Trophoblast cell (in vitro differentiated cells and primary cell): Measurements from ENCODE around the gene MICU2.

ENCODE experiments used
- DNase-seq, 2 donors: peaks; one replicate each; pipeline ENCODE4 v3.0.0-alpha.2; 2016
- H2AFZ ChIP-seq: 2 replicates; pipeline ENCODE4 v1.6.1; 2013; ENCODE audit warnings: low read length, moderate library complexity, mild to moderate bottlenecking; ENCODE audit not compliant: insufficient read depth, poor library complexity
- H2AK5ac ChIP-seq: 2 replicates; pipeline ENCODE4 v1.6.1; 2013; ENCODE audit warnings: mild to moderate bottlenecking, low read length
- H2BK120ac ChIP-seq: 2 replicates; pipeline ENCODE4 v1.6.1; 2013; ENCODE audit warnings: low read length, mild to moderate bottlenecking, moderate library complexity; ENCODE audit not compliant: insufficient read depth, poor library complexity
- H2BK12ac ChIP-seq: 2 replicates; pipeline ENCODE4 v1.6.1; 2013; ENCODE audit warnings: mild to moderate bottlenecking, low read length, moderate library complexity
- H2BK5ac ChIP-seq: 2 replicates; pipeline ENCODE4 v1.6.1; 2013; ENCODE audit warnings: low read length, low read depth, moderate library complexity, mild to moderate bottlenecking; ENCODE audit not compliant: poor library complexity
- H3K14ac ChIP-seq: 2 replicates; pipeline ENCODE4 v1.6.1; 2013; ENCODE audit warnings: mild to moderate bottlenecking, low read length
- H3K18ac ChIP-seq: 2 replicates; pipeline ENCODE4 v1.6.1; 2013; ENCODE audit warnings: mild to moderate bottlenecking, low read length
- H3K23ac ChIP-seq: 2 replicates; pipeline ENCODE4 v1.6.1; 2013; ENCODE audit warnings: low read length
- H3K27ac ChIP-seq: 2 replicates; pipeline ENCODE4 v1.5.1; 2013; ENCODE audit warnings: low read depth, mild to moderate bottlenecking, inconsistent platforms, low read length, moderate library complexity
- H3K27me3 ChIP-seq: 2 replicates; pipeline ENCODE4 v1.6.1; 2013; ENCODE audit warnings: inconsistent platforms, mild to moderate bottlenecking, low read length, moderate library complexity; ENCODE audit not compliant: insufficient read depth
- H3K36me3 ChIP-seq, 2 experiments: 1 replicate in 1 of 2; 2 replicates in 1 of 2; pipeline ENCODE4 v1.6.1; 2013; ENCODE audit warnings: low read length in 2 of 2, mild to moderate bottlenecking in 2 of 2, moderate library complexity in 1 of 2; ENCODE audit not compliant: insufficient read depth in 2 of 2, control insufficient read depth in 1 of 2
- H3K4ac ChIP-seq: 2 replicates; pipeline ENCODE4 v1.6.1; 2013; ENCODE audit warnings: low read depth, mild to moderate bottlenecking, low read length, moderate library complexity
- H3K4me1 ChIP-seq, 2 experiments: 1 replicate in 1 of 2; 2 replicates in 1 of 2; pipeline ENCODE4 v1.6.1; 2013; ENCODE audit warnings: low read length in 2 of 2, mild to moderate bottlenecking in 2 of 2, moderate library complexity in 1 of 2; ENCODE audit not compliant: insufficient read depth in 2 of 2, control insufficient read depth in 1 of 2
- H3K4me2 ChIP-seq: 2 replicates; pipeline ENCODE4 v1.6.1; 2013; ENCODE audit warnings: inconsistent platforms, mild to moderate bottlenecking, low read length, moderate library complexity
- H3K4me3 ChIP-seq: 2 replicates; pipeline ENCODE4 v1.5.1; 2013; ENCODE audit warnings: mild to moderate bottlenecking, low read depth, low read length, inconsistent platforms
- H3K79me1 ChIP-seq: one replicate; pipeline ENCODE4 v1.6.1; 2013; ENCODE audit warnings: low read length
- H3K79me2 ChIP-seq: 2 replicates; pipeline ENCODE4 v1.6.1; 2013; ENCODE audit warnings: low read length, mild to moderate bottlenecking; ENCODE audit not compliant: control insufficient read depth, insufficient read depth, poor library complexity
- H3K9ac ChIP-seq: 2 replicates; pipeline ENCODE4 v1.6.1; 2013; ENCODE audit warnings: mild to moderate bottlenecking, low read length
- H3K9me3 ChIP-seq: 2 replicates; pipeline ENCODE4 v1.6.1; 2013; ENCODE audit warnings: low read depth, mild to moderate bottlenecking, control low read depth, inconsistent platforms, low read length; ENCODE audit not compliant: insufficient read depth
- H4K12ac ChIP-seq: 2 replicates; pipeline ENCODE4 v1.6.1; 2013; ENCODE audit warnings: low read depth, mild to moderate bottlenecking, low read length, moderate library complexity
- H4K8ac ChIP-seq: 2 replicates; pipeline ENCODE4 v1.6.1; 2013; ENCODE audit warnings: low read depth, mild to moderate bottlenecking, low read length, moderate library complexity
- H4K91ac ChIP-seq: one replicate; pipeline ENCODE4 v1.6.1; 2013; ENCODE audit warnings: low read depth, mild to moderate bottlenecking, low read length, moderate library complexity
- WGBS: extraction: QIAGEN DNeasy Blood & Tissue Kit; methylation state at CpG from one replicate; pipeline ENCODE4 v1.1.7; 2013; ENCODE audit warnings: missing lambda C conversion rate; ENCODE audit not compliant: insufficient read length, insufficient coverage; ENCODE audit errors: extremely low coverage; 5-methylcytosine and 5-hydroxymethylcytosine counted together

Gene MICU2

DNA sequence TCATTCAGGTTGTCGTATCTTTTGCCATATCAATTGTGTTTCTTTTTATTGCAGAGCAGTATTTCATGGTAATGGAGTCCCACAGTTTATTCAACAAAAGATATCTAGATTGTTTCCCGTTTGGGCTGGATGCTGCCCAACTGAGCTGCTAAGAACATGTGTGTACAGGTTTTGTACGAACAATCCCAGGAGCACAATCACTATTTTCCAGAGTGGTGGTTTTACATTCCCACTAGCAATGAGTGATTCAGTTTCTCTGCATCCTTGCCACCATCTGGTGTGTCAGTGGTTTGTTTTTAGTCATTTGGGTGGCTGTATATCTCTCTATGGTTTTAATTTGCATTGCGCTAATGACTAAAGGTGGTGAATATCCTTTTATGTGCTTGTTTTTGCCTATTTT is 92.1 kb downstream of the MICU2 start:
- Histone ChIP-seq H3K14ac (no peak overlapping the region), H2BK120ac (no peak overlapping the region), H3K9ac (no peak overlapping the region), H3K23ac (no peak overlapping the region), H3K18ac (no peak overlapping the region), H2AFZ (no peak overlapping the region), H3K27ac (no peak overlapping the region), H3K4me1 (no peaks in the 10 kb centered on the region), H3K36me3 (peaks cover 0 to 2% of the 10 kb centered on the region in 2 experiments), H3K79me2 (no peaks in the 10 kb centered on the region), H4K91ac (no peak overlapping the region), H2BK12ac (no peak overlapping the region), H3K4me2 (no peak overlapping the region), H3K9me3 (no peaks in the 10 kb centered on the region), H3K79me1 (no peaks in the 10 kb centered on the region), H2AK5ac (no peak overlapping the region), H2BK5ac (no peak overlapping the region), H3K4ac (no peak overlapping the region), H3K27me3 (no peaks in the 10 kb centered on the region), H3K4me3 (no peak overlapping the region), H4K12ac (no peak overlapping the region), H4K8ac (no peak overlapping the region)
- no peak for DNase-seq
- no CpG with 5 or more reads among the region's 4 CpGs for WGBS

DNA sequence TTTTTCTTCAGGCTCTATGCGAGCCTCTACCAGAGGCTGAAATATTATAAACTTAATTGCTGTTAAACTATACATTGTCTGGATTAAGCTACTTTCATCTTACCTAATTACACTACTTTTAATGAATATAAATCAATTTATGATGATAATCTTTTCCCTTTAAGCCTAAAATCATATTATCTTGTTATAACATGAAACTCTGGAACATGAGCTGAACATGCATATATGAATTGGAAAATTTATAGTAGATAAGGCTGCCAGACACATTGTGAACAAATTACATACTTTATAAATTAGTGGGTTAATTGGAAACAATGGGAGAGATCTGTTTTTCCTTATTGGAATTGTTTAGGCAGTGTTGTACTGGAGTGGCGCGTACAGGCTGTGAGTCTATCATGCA is 99.6 kb downstream of the MICU2 start:
- Histone ChIP-seq H3K27me3 (no peaks in the 10 kb centered on the region), H3K79me1 (no peaks in the 10 kb centered on the region), H3K4me3 (no peak overlapping the region), H3K27ac (no peak overlapping the region), H3K18ac (no peak overlapping the region), H3K9ac (no peak overlapping the region), H3K14ac (no peak overlapping the region), H3K36me3 (peaks cover 5 to 7% of the 10 kb centered on the region in 2 experiments), H3K79me2 (no peaks in the 10 kb centered on the region), H2AK5ac (no peak overlapping the region), H3K4me1 (no peaks in the 10 kb centered on the region), H4K91ac (no peak overlapping the region), H2BK12ac (no peak overlapping the region), H2BK120ac (no peak overlapping the region), H4K12ac (no peak overlapping the region), H2AFZ (no peak overlapping the region), H2BK5ac (no peak overlapping the region), H3K4ac (no peak overlapping the region), H3K9me3 (no peaks in the 10 kb centered on the region), H4K8ac (no peak overlapping the region), H3K23ac (no peak overlapping the region), H3K4me2 (no peak overlapping the region)
- no CpG with 5 or more reads among the region's 3 CpGs for WGBS
- DNase-seq, result no peak

DNA sequence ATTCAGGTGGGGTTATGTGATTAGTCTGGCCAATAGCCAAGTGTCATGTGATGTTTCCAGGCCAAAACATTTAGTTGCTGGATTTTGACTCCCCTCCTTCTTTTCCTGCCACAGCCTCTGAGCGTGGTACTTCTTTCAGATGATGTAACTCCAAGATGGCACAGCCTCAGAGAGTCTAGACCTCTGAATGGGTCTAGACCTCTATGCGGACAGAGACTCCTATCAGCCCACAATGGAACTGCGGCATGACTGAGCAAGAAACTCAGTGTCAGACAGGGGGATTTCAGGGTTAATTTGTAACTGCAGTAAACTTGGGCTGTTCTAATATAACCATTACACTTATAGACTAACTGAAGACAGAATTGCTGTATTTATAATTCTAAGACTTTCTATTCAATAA is 102.3 kb downstream of the MICU2 start:
- Histone ChIP-seq H3K79me2 (no peaks in the 10 kb centered on the region), H3K36me3 (peaks cover 5 to 7% of the 10 kb centered on the region in 2 experiments), H4K91ac (no peak overlapping the region), H2BK120ac (no peak overlapping the region), H3K27me3 (no peaks in the 10 kb centered on the region), H3K27ac (no peak overlapping the region), H3K14ac (no peak overlapping the region), H4K12ac (no peak overlapping the region), H4K8ac (no peak overlapping the region), H3K18ac (no peak overlapping the region), H3K4me2 (no peak overlapping the region), H3K9ac (no peak overlapping the region), H3K23ac (no peak overlapping the region), H3K4me1 (no peaks in the 10 kb centered on the region), H3K9me3 (no peaks in the 10 kb centered on the region), H3K4ac (no peak overlapping the region), H2BK12ac (no peak overlapping the region), H3K79me1 (no peaks in the 10 kb centered on the region), H2AK5ac (no peak overlapping the region), H2AFZ (no peak overlapping the region), H3K4me3 (no peak overlapping the region), H2BK5ac (no peak overlapping the region)
- no peak for DNase-seq
- no CpG with 5 or more reads among the region's 3 CpGs for WGBS

DNA sequence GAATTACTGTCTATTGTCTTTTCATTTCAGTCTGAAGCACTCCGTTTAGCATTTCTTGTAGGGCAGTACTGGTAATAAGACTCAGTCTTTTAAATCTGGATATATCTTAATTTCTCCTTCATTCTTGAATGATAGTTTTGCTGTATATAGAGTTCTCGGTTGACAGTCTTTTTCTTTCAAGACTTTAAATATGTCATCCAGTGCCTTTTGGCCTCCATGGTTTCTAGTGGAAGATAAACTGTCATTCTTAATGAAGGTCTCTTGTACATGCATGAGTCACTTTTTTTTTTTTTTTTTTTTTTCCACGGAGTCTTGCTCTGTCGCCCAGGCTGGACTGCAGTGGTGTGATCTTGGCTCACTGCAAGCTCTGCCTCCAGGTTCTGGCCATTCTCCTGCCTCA is 117.6 kb downstream of the MICU2 start:
- Histone ChIP-seq H2AFZ (no peak overlapping the region), H3K4me2 (no peak overlapping the region), H3K9me3 (no peaks in the 10 kb centered on the region)

More for the DNA sequence above, 117.6 kb downstream of the MICU2 start:
- no peak for DNase-seq
- no peak overlapping the region for H2AK5ac ChIP-seq
- no peaks in the 10 kb centered on the region for H3K79me2 ChIP-seq
- H3K4me3 ChIP-seq, result no peak overlapping the region
- no peak overlapping the region for H4K12ac ChIP-seq
- H3K36me3 ChIP-seq, result peaks cover 2 to 5% of the 10 kb centered on the region in 2 experiments
- no peak overlapping the region for H3K23ac ChIP-seq
- H3K4me1 ChIP-seq, result no peaks in the 10 kb centered on the region
- H3K9ac ChIP-seq, result no peak overlapping the region
- no peak overlapping the region for H3K18ac ChIP-seq
- no peaks in the 10 kb centered on the region for H3K27me3 ChIP-seq
- no peak overlapping the region for H3K14ac ChIP-seq
- no peak overlapping the region for H3K27ac ChIP-seq
- H3K4ac ChIP-seq, result no peak overlapping the region
- H3K79me1 ChIP-seq, result no peaks in the 10 kb centered on the region
- no CpG with 5 or more reads among the region's 4 CpGs for WGBS
- no peak overlapping the region for H4K91ac ChIP-seq
- H2BK5ac ChIP-seq, result no peak overlapping the region
- no peak overlapping the region for H2BK120ac ChIP-seq
- no peak overlapping the region for H4K8ac ChIP-seq
- H2BK12ac ChIP-seq, result no peak overlapping the region
